GF-D8 (cell line): Measurements from ENCODE around the gene HLA-DRA.
A peak's percentile ranks its signal among the peaks of the same experiment; 100 is the strongest.

Experiments
- DNase-seq: peaks from one replicate; lab custom pipeline; 2025; lab: John Stamatoyannopoulos, UW

The HLA-DRA gene

DNA sequence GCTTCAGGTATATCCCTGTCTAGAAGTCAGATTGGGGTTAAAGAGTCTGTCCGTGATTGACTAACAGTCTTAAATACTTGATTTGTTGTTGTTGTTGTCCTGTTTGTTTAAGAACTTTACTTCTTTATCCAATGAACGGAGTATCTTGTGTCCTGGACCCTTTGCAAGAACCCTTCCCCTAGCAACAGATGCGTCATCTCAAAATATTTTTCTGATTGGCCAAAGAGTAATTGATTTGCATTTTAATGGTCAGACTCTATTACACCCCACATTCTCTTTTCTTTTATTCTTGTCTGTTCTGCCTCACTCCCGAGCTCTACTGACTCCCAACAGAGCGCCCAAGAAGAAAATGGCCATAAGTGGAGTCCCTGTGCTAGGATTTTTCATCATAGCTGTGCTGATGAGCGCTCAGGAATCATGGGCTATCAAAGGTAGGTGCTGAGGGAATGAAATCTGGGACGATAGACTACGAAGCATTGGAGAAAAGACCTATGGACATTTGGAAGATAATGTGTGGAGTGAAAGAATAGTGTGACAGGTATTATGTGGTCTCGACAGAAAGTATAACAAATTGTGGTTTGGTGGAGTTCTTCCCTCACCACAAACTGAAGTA, at the start of gene HLA-DRA:
HLA-DRA (plus strand) TSS at position 286 of the 613 bp plus-strand sequence; CDS start at position 350, 64 bp downstream.
- DNase-seq, result no peak

DNA sequence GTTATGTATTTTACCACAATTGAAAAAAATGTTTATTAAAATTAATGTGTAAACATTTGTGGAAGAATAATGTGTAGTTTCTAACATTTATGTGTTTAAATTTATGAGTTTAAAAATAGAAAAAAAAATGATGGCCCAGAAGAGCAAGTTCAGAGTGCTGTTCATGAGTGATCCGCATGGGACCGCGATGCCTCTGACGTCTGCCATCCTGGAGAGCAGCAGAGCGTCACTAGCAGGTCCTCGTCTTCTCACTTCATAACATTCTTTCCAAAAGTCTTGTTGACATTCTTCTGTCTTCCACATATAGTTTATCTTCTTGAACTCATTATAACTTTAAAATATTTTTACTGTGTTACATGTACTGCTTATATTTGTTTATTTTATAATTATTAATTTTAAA, 48.2 kb upstream of the HLA-DRA start:
- no peak for DNase-seq

DNA sequence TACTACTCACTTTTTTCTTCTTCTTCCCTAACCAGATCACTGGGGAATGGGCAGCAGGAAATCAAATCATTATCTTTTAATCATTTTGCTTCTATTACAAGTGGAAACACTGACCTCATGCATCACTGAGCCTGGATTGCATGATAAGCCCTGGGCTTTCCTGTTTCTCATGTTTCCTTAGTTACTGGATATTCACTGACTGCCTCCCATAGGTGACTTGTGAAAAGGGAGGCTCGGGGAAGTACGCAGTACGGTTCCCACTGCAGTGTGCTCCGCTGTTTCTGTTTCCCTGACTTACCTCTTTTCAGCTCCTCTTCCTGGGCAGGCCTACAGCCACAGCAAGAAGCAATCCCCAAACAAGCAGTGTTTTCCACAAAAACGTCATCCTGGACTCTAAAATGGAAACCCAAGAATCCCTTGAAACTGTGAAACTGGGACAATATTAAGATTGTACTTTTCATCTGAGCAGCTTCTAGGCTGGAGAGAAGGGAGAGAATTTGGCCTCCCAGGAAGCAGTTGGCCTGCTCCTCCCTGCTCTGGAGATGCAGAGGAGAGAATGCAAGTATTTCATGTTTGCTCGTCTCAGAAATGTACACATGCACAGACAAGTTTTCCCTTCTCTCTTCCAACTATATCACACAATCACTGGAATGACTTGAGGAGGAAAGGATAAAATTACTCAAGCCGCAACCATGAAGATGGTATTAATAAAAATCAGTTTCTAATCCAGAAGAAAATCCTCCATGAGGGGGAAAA, 45.8 kb upstream of the HLA-DRA start:
- DNase-seq, result peak; percentile 6

DNA sequence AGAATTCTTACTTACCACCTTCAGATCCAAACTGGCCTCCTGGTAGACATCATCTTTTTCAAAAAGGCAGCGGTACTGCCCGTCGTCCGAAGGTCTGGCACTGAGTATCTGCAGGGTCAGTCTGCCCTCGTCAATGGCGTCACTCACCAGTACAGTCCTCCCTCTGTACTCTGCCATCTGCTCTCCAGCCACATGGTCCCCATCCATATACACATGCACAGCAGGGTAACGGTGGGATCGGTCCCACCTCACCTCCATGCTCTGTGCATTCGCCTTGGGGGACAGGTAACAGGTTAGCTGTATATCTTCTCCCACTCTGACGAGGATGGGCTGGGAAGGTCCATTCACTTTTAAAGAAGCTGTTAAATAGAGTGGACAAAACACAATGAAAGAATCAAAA, 43.7 kb upstream of the HLA-DRA start:
- no peak for DNase-seq

DNA sequence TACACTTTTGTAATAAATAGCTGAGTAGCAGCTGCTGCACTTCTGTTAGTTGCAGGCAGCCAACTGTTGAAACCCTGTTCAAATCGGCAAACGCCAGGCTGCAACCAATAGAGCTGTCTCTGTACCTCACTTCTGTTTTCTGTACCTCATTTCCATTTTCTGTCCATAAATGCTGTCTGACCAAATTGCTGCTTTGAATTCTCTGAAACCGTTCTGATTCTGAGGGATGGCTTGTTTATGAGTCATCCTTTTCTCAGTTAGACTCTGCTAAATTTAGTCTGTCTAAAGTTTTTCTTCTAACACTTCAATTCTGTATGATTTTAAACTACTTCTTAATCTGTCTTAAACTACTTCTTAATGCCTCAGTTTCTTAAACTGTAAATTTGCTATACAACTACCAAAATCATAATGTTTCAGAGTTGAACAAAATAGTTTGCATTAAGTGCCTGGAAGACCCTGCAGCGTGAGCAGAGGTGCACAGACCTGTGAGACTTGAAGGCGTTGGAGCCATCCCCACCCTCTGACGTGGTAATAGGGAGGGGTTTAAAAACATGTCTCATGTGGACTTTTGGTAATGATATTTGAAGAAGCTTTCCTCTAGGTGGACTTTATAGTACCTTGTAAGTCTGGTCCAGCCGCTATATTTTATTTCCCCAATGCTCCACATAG, 42.3 kb upstream of the HLA-DRA start:
- DNase-seq, result no peak

DNA sequence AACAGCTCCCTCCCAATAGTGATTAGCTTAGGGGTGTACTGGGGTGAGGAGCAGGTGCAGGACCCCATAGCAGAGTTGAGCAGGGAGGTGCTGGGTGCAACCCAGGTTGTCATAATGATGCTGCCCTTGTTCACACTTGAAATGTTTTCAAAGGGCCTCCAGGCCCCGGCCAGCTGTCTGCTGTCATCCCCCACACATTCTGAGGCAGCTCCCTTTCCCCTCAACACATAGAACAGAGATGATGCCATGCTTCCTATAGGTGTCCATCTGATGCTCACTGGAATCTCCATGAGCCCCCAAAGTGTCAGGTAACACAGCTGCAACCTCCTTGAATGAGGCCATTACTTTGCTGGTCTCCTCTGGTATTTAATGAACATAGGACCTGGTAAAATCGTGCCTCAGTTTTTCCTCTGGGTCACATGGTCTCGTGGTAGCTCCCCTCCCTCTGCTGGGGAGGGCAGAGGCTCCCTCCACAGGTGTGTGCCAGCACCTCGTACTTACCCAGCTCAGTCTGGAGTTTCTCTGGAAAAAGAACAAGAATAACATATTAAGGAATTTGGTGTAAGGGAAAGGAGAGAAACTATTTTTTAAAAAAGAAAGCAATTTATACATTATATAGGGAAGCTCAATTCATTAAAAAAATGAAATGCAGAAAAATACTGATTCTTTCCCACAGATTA, 38.3 kb upstream of the HLA-DRA start:
- DNase-seq, result no peak

DNA sequence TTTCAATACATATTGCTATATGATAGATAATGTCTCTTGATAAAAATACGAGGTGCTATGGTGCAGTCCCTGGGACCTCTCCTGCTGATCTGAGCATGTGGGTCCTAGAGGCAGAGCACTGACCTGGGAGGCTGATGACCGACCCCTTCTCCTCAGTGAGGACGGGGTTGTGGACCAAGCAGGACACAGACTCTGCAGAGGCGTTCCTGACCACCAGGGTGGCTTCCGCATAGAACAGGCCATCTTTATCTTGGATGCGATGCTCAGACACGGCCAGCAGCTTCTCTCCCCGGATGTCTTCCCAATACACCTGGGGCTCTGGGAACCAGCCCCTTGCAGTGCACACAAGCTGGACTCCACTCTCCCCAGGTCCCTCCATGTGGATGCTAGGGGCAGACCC, 36.9 kb upstream of the HLA-DRA start:
- no peak for DNase-seq

DNA sequence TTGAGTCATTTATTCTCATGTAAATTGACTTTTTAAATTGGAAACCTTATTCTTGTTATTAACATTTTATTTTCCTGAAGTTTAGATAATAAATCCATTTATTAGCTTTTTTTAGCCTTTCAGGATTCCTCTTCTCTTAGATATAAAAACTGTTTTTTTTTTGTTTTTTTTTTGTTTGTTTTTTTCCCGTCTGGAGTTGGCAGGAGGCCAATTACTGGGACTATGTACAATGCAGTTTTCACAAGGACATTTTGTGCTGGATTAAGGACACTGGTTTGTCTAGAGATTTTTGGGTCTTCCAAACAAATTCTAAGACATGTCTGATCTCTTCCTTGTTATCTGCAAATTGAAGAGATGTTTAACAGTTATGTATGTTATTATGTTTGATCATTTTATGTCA, 34.0 kb upstream of the HLA-DRA start:
- no peak for DNase-seq

DNA sequence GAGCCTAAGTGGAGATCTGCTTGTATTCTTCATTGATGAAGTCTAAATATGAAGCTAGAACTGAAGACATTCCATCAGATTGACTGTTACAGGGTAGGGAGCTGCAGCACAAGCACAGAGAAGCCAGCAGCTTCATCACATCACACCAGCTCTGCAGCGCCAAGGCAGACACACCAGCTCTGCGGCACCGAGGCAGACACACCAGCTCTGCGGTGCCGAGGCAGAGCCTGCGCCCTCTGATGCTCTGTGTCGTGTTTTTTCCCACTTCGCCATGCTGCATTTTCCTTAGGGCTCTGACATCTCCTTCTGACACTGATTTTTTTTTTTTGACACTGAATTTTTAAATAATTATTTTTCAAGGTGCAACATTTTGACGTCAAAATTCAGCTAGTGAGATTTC, 33.5 kb upstream of the HLA-DRA start:
- no peak for DNase-seq

DNA sequence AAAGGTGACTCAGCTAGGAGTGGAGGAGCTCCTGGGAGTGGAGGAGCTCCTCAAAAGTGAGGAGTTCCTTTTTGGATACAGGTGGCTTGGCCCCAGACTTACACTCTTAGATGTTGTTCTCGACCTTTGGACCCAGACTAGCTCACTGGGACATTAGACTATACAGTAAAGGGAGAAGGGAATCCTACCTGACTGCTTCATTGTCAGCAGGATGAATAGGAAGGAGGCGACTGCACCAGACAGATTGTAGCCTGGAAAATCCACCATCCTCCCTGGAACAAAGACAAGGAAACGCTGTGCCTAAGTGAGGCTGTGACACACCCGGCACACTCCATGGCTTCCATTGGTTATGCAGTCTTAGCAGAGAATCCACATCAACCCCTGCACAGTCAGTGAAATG, 32.8 kb upstream of the HLA-DRA start, which contains the start of gene BTNL2:
BTNL2 (minus strand) TSS at position 325 of the 400 bp plus-strand sequence; CDS start at position 267, 58 bp downstream.
- DNase-seq, result no peak

DNA sequence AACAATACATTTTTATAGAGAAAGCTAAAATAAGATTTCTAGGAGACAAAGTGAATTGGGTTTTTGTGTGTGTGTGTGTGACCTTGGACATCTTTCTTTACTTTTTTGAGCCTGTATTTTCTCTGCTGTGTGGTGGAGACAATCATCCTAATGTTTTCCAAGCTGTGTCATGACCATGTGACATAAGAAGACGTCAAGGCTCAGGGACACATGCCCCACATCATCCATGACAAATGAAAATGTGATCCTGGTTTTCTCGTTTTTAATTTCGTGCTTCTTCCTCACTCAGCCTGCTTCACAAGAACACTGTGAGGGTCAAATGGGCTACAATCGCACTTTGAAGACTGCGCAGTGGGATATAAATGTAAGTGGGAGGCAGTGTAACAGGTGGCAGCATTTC, 28.8 kb upstream of the HLA-DRA start:
- DNase-seq, result no peak

DNA sequence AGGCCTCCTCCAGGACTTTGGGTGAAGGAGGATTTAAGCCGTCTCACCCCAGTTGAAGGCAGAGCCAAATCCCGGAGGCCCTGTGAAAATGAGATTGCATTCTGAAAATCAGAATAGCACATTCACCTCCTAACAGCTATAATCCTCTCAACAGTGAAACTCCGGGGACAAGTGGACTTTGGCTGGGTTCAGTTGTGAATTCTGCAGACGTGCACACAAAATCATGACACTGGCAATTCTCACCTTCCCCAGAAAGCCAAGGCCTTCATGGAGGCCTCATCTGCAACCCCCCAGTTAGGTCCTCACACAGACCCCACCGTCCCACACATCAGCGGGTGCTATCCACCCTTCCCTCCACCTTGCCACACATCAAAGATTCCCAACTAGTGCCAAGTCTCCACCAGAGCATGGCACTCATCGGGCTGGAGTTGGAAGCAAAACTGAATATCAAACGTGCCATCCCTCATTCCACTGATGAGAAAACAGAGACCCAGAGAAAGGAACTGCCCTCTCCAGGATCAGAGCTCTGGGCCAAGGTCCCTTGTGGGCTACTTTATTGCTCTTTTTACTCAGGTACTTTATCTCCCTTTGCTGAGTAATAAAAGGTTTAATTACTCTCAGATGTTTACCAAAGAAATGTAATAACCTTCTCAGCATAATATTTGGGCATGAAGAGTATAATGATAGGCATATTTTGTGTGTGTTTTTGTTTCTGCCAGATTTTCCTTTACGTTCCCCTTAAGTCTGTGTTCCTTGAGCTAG, 27.9 kb upstream of the HLA-DRA start:
- DNase-seq, result no peak

DNA sequence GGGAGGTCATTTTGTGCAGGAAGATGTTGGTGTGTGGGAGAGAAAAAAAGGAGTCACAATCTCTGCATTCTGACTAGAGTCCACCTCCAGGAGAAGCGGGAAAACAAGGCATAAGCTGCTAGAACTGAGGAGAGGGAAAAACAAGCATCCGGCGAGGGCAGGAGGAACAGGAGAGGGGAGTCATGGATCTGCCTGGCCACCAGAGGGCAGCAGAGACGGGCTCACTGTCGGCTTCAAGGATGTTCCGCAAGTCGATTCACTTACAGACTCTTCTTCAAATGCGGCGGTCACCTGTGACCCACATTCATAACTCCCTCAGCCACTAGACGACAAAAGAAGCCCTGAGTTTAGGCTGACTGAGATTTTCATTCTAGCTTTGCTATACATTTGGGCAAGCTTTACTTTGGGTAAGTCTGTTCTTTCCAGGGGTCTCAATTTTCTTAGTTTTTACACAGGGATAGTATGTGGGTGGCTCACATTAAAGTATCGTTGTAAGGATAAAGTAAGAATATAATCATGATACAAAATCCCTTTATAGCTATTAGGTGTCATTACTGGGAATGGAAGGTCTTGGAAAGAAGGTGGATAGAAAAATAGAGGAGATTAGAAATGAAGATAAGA, 26.1 kb upstream of the HLA-DRA start:
- DNase-seq, result peak; percentile 18

DNA sequence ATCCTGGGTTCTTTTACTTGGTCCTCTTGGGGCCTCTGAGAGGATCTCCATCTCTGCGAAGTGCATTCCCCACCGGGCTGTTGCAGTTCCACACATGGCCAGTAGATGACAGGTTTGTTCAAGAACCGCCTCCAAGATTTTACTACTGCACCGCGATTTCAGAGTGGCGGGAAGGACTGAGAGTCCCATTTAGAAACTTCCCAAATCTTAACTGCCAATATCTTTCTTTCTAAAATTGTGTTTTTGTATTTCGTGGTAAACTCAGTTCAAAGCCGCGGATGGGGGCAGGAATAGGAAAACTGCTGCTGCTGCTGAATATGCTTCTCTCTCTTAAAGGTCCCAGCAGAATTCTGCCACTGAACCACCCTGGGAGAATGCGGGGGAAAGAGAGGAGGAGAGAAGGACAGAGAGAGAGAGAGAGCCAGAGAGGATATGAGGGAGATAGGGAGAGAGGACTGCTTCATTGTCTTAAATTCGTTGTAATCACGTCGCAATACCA, 24.1 kb upstream of the HLA-DRA start:
- DNase-seq, result no peak

DNA sequence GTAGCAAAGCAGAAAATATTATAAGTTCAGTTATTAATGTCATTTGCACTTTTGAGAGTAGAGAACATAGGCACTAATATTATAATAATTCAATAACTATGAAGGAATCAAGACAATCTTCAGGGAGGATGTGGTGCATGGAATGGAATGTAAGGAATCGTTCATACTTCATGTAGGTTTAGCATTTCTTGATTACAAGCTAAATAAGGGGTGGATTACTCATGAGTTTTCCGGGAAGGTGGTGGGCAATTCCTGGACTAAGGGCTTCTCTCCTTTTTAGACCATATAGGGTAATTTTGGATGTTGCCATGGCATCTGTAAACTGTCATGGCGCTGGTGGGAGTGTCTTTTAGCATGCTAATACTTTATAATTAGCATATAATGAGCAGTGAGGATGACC, 23.7 kb upstream of the HLA-DRA start:
- DNase-seq, result no peak

DNA sequence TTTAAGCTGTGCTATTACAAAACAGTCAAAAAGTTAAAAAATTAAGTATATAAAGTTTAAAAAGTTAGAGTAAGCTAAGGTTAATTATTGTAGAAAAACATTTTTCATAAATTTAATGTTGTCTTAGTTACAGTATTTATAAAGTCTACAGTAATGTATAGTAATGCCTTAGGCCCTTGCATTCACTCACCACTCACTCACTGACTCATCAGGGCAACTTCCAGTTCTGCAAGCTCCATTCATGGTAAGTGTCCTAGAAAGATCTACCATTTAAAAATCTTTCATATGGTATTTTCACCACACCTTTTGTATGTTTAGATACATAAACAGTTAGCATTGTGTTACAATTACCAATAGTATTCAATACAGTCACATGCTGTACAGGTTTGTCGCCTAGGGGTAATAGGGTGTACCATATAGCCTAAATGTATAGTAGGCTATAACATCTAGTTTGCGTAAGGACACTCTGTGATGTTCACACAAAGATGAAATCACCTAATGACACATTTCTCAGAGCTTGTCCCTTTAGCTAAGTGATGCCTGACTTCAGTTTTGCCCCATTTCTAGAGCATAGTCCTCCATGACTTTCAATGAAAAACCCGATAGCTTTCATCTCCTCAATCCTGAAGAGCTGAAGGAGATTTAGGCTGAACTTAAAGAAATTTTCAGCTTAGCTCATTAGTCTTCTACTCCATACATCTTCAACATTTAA, 14.9 kb upstream of the HLA-DRA start:
- no peak for DNase-seq

DNA sequence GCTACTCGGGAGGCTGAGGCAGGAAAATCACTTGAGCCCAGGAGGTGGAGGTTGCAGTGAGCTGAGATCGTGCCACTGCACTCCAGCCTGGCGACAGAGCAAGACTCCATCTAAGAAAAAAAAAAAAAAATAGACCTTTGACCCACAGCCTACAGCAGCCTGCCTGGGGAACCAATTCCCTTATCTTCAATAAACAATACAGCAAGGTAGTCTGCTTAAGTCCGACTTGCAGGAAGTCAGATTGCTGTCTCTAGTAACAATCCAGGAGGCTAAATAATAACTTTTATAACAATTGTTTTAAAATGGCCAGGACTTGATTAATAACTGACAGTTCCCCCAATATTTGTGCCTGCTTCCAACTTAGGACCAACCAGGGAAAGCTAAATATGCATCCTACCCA, 13.3 kb upstream of the HLA-DRA start:
- no peak for DNase-seq

DNA sequence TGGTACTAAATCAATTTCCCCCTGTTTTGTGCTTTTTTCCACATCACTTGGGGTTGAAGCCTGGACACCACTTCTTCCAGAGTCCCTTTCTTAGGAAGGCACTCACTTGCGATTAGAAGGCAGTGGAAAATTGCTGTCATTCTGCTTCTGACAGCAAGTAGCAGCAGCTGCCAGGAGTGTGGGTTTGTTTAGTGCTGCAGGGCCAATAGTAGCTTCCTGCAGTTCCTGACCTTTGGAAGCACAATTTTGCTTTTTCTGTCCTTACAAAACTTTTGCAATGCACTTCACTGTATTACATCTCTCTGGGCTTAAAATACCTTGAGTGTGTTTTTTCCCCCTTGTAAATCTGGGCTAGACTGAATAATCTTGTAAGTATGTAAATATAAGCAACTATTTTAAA, 12.5 kb upstream of the HLA-DRA start:
- DNase-seq, result no peak

DNA sequence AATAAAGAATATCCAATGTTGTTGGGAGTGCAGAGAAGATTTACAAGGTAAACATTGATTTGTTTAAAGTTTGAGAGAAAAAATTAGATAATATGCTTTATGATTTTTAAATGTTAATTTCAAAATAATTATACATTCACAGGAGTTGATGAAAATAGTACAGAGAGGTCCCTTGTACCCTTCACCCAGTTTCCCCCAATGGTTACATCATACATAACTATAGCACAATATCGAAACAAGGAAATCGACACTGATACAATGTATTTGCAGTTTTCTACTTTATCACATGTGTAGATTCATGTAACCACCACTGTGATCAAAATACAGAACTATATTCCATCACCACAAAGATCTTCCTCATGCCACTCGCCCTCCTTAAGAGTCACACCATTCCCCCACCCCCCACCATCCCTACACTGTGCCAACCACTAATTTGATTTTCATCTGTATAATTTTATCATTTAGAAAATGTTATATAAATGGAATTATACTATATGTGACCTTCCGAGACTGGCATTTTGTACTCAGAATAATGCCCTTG, 11.7 kb upstream of the HLA-DRA start:
- no peak for DNase-seq

DNA sequence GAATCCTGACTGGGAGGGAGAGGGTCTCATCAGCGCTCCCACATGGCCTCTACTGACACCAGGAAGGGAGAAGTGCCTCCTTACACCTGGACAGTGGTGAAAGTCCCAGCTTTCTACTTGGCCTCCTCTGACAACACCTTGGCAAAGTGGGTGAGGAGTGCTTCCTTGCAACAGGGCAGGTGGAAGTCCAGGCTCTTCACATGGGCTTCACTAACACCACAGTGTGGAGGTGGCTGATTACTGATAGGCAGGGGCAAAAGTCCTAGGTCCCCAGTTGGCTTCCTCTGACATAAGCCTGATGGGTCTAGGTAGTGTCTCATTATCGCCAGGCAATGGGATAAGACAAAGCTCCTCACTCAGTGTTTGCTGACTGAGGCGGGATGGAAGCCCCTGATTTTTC, 9.5 kb upstream of the HLA-DRA start:
- no peak for DNase-seq
